PC-9 (cell line): Measurements from ENCODE around the gene GNA12.

Experiments
- EZH2 ChIP-seq: fragments of 200-600 bp; sonication (generic); IDR thresholded peaks from 2 replicates; pipeline ENCODE4 v1.8.0; 2017; ENCODE audit warnings: antibody characterized with exemption, low read depth
- TF ChIP-seq, protein P1 (sequence below): fragments of 200-600 bp; sonication (generic); conservative IDR thresholded peaks from 2 replicates; pipeline ENCODE4 v1.6.1; 2017; ENCODE audit warnings: mixed run types, antibody characterized with exemption, mild to moderate bottlenecking, moderate library complexity

DNA sequence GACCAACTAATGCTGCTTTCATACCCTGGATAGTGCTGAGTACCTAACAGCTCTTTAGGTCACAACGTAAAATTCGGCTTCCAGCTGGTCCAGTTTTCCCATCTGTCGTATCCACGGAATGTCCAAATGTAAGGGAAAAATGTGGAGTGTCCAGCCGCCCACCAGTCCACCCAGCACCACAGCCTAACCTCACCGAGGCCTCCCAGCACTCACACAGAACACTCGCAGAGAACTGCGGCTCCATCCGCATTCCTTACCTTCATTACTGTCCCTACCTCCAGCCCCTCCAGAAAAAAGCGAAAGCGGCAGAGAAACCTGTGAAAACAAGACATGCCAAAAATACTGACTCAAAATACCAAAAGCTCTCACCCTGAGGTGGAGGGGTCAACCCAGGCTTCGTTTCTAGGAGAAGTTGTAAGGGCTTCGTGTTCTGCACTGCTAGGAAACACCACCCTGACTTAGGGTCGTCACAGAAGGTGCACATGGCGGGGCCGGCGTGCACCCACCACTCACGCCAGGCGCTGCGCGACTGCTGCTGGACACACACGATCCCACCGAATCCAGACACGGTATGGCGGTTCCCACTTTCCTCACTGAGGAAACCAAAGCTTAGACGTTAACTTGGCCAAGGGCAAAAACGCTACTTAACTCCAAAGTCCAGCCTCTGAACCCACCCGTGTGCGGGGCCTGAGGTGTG is 82.2 kb downstream of the GNA12 start:
- TF ChIP-seq, protein P1, sequence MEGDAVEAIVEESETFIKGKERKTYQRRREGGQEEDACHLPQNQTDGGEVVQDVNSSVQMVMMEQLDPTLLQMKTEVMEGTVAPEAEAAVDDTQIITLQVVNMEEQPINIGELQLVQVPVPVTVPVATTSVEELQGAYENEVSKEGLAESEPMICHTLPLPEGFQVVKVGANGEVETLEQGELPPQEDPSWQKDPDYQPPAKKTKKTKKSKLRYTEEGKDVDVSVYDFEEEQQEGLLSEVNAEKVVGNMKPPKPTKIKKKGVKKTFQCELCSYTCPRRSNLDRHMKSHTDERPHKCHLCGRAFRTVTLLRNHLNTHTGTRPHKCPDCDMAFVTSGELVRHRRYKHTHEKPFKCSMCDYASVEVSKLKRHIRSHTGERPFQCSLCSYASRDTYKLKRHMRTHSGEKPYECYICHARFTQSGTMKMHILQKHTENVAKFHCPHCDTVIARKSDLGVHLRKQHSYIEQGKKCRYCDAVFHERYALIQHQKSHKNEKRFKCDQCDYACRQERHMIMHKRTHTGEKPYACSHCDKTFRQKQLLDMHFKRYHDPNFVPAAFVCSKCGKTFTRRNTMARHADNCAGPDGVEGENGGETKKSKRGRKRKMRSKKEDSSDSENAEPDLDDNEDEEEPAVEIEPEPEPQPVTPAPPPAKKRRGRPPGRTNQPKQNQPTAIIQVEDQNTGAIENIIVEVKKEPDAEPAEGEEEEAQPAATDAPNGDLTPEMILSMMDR, result no peak
- no peak for TF ChIP-seq EZH2
